ENCODE data around the gene BCL2L11. TPM values are rescaled to one million over a fixed set of nuclear protein-coding genes. Genes with fewer than 3 reads are reported as not detected.

Gene BCL2L11
- total and polyA plus RNA-seq, 7 donors, result 8.3 to 30.0 (median 16.0) TPM

DNA sequence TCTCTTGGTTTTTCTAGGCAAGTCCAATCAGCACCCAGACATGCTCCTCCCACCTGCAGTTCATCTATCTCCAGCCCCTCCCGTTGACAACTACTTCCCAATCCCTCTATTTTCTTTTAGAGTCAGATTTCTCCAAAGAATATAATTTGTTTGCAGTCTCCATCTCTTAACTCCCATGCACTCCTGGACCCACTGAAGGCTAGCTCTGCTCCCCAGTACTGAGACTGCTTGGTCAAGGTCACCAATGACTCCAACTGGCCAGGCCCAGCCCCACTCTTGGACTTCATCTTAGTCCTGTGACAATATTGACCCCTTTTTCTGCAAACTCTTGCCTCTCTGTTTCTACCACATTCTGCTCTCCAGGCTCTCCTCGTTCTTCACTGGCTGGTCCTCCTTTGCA, 62.0 kb downstream of the BCL2L11 start:
- Histone ChIP-seq H3K27ac (no peak overlapping the region), H3K9me3 (no peaks in the 10 kb centered on the region), H3K4me3 (no peak overlapping the region), H3K27me3 (no peaks in the 10 kb centered on the region), H3K4me1 (peaks cover 0 to 11% (median 8%) of the 10 kb centered on the region in 4 donors), H3K36me3 (no peaks in the 10 kb centered on the region)
- intact Hi-C loops (cut with DNase I), result no loop called here
- no peak for DNase-seq
- TF ChIP-seq EP300 (IDR thresholded peaks at IDR 0.05) (no peak), POLR2AphosphoS5 (IDR thresholded peaks at IDR 0.05) (no peak), POLR2A (IDR thresholded peaks at IDR 0.05) (no peak)
- TF ChIP-seq, protein P1, sequence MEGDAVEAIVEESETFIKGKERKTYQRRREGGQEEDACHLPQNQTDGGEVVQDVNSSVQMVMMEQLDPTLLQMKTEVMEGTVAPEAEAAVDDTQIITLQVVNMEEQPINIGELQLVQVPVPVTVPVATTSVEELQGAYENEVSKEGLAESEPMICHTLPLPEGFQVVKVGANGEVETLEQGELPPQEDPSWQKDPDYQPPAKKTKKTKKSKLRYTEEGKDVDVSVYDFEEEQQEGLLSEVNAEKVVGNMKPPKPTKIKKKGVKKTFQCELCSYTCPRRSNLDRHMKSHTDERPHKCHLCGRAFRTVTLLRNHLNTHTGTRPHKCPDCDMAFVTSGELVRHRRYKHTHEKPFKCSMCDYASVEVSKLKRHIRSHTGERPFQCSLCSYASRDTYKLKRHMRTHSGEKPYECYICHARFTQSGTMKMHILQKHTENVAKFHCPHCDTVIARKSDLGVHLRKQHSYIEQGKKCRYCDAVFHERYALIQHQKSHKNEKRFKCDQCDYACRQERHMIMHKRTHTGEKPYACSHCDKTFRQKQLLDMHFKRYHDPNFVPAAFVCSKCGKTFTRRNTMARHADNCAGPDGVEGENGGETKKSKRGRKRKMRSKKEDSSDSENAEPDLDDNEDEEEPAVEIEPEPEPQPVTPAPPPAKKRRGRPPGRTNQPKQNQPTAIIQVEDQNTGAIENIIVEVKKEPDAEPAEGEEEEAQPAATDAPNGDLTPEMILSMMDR (IDR thresholded peaks at IDR 0.05), result no peak
- WGBS, 2 donors, result 64 to 76% methylated on average over 2 of the region's 2 CpGs

DNA sequence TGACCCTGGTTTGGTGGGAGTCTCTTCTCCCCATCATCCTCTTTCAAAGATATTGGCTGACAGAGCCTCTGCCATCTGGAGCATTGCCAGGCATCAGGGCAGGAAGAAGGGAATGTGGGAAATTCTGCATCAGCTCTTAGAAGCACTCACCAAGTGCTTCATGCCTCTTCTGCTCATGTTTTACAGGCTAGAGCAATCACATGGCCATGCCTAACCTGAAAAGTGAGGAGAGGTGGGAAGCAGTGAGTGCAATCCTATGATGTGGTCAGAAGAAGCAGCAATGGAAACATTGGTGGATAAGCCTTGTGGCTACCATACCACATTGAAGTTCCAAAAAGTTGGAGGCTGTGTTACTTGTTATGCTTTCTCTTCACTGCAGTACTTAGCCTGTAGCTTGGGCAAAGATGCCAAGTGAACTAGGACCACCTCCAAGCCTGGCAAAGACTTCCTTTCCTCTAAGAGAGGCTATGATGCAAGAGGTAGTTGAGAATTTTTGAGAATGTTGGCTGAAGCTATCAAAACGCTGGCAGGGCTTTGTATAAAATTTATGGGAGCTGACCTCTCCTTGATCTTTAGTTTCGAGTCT, 64.1 kb downstream of the BCL2L11 start:
- no peak for DNase-seq
- H3K36me3 ChIP-seq, result no peaks in the 10 kb centered on the region
- TF ChIP-seq EP300 (IDR thresholded peaks at IDR 0.05) (no peak), POLR2A (IDR thresholded peaks at IDR 0.05) (no peak), POLR2AphosphoS5 (IDR thresholded peaks at IDR 0.05) (no peak)
- TF ChIP-seq, protein P1 (IDR thresholded peaks at IDR 0.05), result no peak
- 13 to 58% methylated on average over 2 of the region's 2 CpGs for WGBS, 2 donors
- no peak overlapping the region for H3K27ac ChIP-seq
- intact Hi-C loops (cut with DNase I), result no loop called here
- H3K4me1 ChIP-seq, result no peaks in the 10 kb centered on the region
- no peak overlapping the region for H3K4me3 ChIP-seq
- H3K9me3 ChIP-seq, result no peaks in the 10 kb centered on the region
- no peaks in the 10 kb centered on the region for H3K27me3 ChIP-seq

DNA sequence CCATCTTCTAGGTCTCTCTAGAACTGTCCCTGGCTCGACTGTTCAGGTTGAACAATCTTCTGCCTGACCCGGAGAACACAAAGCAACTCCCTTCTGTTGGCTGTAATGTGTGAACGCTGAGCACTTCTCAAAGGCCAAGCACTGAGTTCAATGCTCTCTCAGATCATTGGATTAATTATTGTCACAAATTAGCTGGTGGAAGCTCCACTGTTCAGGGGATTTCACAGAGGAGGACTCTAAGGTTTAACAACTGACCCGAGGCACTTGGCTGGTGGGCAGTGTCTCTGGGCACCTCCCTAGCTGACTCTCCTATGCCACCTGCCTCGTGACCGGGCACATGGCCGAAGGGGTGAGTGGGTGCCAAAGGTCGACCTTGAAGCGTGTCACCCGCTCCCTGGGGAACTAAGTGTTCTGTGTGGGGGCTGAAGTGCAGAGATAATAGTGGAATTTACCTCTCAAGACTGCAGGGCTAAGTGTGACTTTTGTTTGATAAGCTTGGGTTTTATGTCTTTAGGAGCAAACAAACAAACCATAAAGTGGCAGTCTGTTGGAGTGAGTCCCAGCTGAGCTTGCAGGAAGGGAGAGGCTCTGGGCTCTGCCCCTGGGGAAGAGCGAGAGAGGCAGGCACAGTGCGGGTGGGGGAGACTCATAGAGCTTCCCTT, 64.8 kb downstream of the BCL2L11 start:
- TF ChIP-seq POLR2A (IDR thresholded peaks at IDR 0.05) (no peak), POLR2AphosphoS5 (IDR thresholded peaks at IDR 0.05) (no peak), EP300 (IDR thresholded peaks at IDR 0.05) (no peak)
- TF ChIP-seq, protein P1 (IDR thresholded peaks at IDR 0.05), result no peak
- Histone ChIP-seq H3K27me3 (no peaks in the 10 kb centered on the region), H3K4me3 (no peak overlapping the region), H3K9me3 (no peaks in the 10 kb centered on the region), H3K4me1 (no peaks in the 10 kb centered on the region), H3K36me3 (no peaks in the 10 kb centered on the region), H3K27ac (no peak overlapping the region)
- intact Hi-C loops (cut with DNase I), result no loop called here
- DNase-seq, result no peak
- WGBS, 2 donors, result 15 to 63% methylated on average over 12 of the region's 12 CpGs

DNA sequence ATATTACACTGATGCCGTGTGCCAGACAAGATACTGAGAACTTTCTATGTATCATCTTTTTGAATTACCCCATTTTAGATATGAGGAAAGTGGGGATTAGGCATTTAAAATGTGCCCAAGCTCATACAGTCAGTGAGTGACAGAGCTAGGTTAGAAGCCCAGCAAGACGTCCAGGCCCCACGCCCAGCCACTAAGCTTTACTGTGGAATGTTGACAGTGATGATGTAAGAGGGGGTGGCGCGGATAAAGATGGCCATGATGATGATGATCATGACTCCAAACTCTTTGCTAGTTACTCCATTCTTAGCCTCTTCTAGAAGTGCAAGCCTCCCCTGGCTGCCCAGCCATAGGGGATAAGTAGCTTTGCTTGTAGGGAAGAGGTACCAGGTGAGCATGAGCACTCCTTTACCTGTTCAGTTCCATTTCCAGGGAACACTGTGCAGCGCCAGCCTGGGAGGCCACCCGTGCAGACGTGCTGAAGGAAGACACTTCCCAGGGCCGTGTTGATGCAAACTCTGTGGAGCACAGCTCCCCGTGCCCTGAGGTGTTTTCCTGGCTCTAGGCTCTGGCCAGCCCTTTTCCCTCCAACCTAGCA, 65.5 kb downstream of the BCL2L11 start:
- TF ChIP-seq POLR2AphosphoS5 (IDR thresholded peaks at IDR 0.05) (no peak), EP300 (IDR thresholded peaks at IDR 0.05) (no peak), POLR2A (IDR thresholded peaks at IDR 0.05) (no peak)
- TF ChIP-seq, protein P1 (IDR thresholded peaks at IDR 0.05), result no peak

More for the DNA sequence above, 65.5 kb downstream of the BCL2L11 start:
- H3K27me3 ChIP-seq, result no peaks in the 10 kb centered on the region
- 29 to 73% methylated on average over 10 of the region's 10 CpGs for WGBS, 2 donors
- intact Hi-C loops (cut with DNase I), result no loop called here
- H3K27ac ChIP-seq, result no peak overlapping the region
- DNase-seq, result no peak
- H3K4me3 ChIP-seq, result no peak overlapping the region
- no peaks in the 10 kb centered on the region for H3K4me1 ChIP-seq
- H3K9me3 ChIP-seq, result no peaks in the 10 kb centered on the region
- H3K36me3 ChIP-seq, result no peaks in the 10 kb centered on the region

All from sigmoid colon (tissue), 7 donors.